PFSK-1 (cell line): ENCODE data around the gene PEX11A.

Experiments used
- FOXP2 ChIP-seq: optimal IDR thresholded peaks from 2 replicates; pipeline ENCODE3; 2011; ENCODE audit warnings: borderline replicate concordance, control low read depth, inconsistent platforms; ENCODE audit not compliant: insufficient read depth; ENCODE audit errors: extremely low read length, extremely low read depth
- POLR2AphosphoS5 ChIP-seq: IDR thresholded peaks from 2 replicates; pipeline ENCODE4 v1.6.1; 2012; ENCODE audit warnings: low read depth, mild to moderate bottlenecking, control low read depth, low read length, moderate library complexity
- REST ChIP-seq, 2 experiments: IDR thresholded peaks; 2 replicates each; pipeline versions ENCODE4 v1.6.1 to v1.8.0; 2011 to 2012; ENCODE audit warnings: low read depth in 2 of 2, low read length in 2 of 2, control low read depth in 1 of 2, inconsistent platforms in 1 of 2, mild to moderate bottlenecking in 1 of 2, moderate library complexity in 1 of 2; ENCODE audit not compliant: insufficient read depth in 1 of 2
- SIN3A ChIP-seq: IDR thresholded peaks from 2 replicates; pipeline ENCODE4 v1.6.1; 2012; ENCODE audit warnings: mild to moderate bottlenecking, low read length, moderate library complexity, borderline replicate concordance; ENCODE audit not compliant: insufficient read depth
- TAF1 ChIP-seq: IDR thresholded peaks from 2 replicates; pipeline ENCODE4 v1.6.1; 2012; ENCODE audit warnings: low read length, control low read depth, borderline replicate concordance; ENCODE audit not compliant: insufficient read depth

PEX11A gene

GRCh38 chr15:89669309-89669865 is 21.2 kb downstream of the PEX11A start:
- TF ChIP-seq SIN3A = no peak
- no peak for TF ChIP-seq POLR2AphosphoS5
- TF ChIP-seq REST (IDR thresholded peaks at IDR 0.05; ENCODE audit: insufficient read depth in 1 of 2, low read depth in 2 of 2, low read length in 2 of 2) = no peak
- no peak for TF ChIP-seq FOXP2
- no peak for TF ChIP-seq TAF1

GRCh38 chr15:89668171-89668570 is 22.4 kb downstream of the PEX11A start:
- TF ChIP-seq TAF1 (no peak), POLR2AphosphoS5 (no peak), SIN3A (no peak), FOXP2 (no peak), REST (IDR thresholded peaks at IDR 0.05; ENCODE audit: insufficient read depth in 1 of 2, low read depth in 2 of 2, low read length in 2 of 2) (no peak)

GRCh38 chr15:89667706-89667960 is 22.9 kb downstream of the PEX11A start:
- TF ChIP-seq SIN3A (no peak), TAF1 (no peak), FOXP2 (no peak), REST (IDR thresholded peaks at IDR 0.05; ENCODE audit: insufficient read depth in 1 of 2, low read depth in 2 of 2, low read length in 2 of 2) (no peak)

- TF ChIP-seq REST (IDR thresholded peaks at IDR 0.05; ENCODE audit: insufficient read depth in 1 of 2, low read depth in 2 of 2, low read length in 2 of 2) (no peak), TAF1 (no peak), FOXP2 (no peak), SIN3A (no peak), POLR2AphosphoS5 (no peak)
These were observed 23.5 kb downstream of the PEX11A start for GRCh38 chr15:89666858-89667705.
